ENCODE results near the gene RND1. TPM values are rescaled to one million over a fixed set of nuclear protein-coding genes. Genes with fewer than 3 reads are reported as not detected.
"Not testable (repeated sequence)": the region's sequence is repeated elsewhere in the genome, so short reads cannot be mapped to it uniquely, and the experiment has no call there.

Gene RND1
- total RNA-seq, 2 donors from 2014 or later: 0.41 to 1.6 TPM

DNA sequence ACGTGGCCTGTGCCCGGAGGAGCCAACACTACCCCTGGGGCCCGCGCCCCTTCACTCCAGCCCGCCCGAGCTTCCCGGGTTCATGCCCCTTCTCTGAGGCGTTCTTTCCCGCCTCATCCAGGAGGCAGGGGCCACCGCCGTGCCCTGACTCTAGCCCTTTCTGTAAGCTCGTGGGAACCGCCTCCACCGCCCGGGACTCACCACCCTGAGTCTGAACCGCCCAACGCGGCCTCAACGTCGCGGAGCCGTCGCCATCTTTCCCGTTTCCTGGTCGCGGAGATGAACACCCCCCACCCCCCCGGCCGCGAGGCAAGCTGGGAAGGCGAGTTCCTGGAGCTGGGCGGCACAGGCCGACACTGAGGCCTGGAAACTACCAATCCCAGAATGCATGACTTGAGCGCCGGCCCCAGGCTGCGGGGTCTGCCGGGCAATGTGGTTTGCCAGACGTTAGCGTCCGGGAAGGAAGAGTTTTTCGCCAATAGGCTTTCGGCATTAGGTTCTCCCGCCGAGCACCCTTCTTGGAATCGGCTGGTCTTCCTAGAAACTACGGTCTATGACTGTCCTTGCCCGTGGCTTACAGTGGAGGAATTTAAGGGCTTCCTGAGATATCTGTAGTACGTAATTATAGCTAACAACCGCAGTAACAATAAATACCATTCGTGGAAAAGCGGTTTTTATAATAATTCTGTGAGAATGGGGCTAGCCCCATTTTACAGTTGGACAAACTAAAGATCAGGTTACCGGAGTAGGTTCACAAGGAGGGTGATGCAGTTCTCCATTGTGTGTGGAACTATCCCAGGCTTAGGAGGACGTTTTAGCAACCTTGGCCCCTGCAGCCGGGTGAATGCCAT is 13.6 kb downstream of the RND1 start, which contains the start of gene DDX23:
DDX23 (minus strand) TSS at position 281 of the 851 bp plus-strand sequence. CDS start 6,381 bp downstream, outside the sequence.
- intact Hi-C loops (cut with DNase I): loop anchor here (5.0 to 10.0 kb wide), 2 partner anchors 83 to 145 kb away; partner anchors contain the start of gene DDN

DNA sequence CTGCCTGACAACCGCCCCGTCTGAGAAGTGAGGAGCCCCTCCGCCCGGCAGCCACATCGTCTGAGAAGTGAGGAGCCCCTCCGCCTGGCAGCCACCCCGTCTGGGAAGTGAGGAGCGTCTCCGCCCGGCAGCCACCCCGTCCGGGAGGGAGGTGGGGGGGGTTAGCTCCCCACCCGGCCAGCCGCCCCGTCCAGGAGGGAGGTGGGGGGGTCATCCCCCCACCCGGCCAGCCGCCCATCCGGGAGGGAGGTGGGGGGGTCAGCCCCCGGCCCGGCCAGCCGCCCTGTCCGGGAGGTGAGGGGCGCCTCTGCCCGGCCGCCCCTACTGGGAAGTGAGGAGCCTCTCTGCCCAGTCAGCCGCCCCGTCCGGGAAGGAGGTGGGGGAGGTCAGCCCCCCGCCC is 23.6 kb downstream of the RND1 start:
- intact Hi-C loops (cut with DNase I); H3K9me3 ChIP-seq; H3K4me1 ChIP-seq (replicated peaks); H3K27me3 ChIP-seq (replicated peaks; ENCODE audit: insufficient read depth); H3K4me3 ChIP-seq; H3K27ac ChIP-seq; DNase-seq (ENCODE audit: low spot score): not testable (repeated sequence)
- H3K36me3 ChIP-seq: peaks cover 21 to 44% of the 10 kb centered on the region in 2 donors
- WGBS: no CpG with 5 or more reads among the region's 29 CpGs

More for the DNA sequence above, 13.6 kb downstream of the RND1 start, which contains the start of gene DDX23:
- H3K4me3 ChIP-seq: peak within 1 kb of the TSS; percentile 73 to 92
- TF ChIP-seq, protein P1, sequence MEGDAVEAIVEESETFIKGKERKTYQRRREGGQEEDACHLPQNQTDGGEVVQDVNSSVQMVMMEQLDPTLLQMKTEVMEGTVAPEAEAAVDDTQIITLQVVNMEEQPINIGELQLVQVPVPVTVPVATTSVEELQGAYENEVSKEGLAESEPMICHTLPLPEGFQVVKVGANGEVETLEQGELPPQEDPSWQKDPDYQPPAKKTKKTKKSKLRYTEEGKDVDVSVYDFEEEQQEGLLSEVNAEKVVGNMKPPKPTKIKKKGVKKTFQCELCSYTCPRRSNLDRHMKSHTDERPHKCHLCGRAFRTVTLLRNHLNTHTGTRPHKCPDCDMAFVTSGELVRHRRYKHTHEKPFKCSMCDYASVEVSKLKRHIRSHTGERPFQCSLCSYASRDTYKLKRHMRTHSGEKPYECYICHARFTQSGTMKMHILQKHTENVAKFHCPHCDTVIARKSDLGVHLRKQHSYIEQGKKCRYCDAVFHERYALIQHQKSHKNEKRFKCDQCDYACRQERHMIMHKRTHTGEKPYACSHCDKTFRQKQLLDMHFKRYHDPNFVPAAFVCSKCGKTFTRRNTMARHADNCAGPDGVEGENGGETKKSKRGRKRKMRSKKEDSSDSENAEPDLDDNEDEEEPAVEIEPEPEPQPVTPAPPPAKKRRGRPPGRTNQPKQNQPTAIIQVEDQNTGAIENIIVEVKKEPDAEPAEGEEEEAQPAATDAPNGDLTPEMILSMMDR (IDR thresholded peaks at IDR 0.05): peak in 2 of 4 experiments; percentile 21 to 30
- TF ChIP-seq POLR2AphosphoS5 (IDR thresholded peaks at IDR 0.05) (peak; percentile 91), POLR2A (IDR thresholded peaks at IDR 0.05) (peak; percentile 39)
- peaks cover 3% of the 10 kb centered on the region for H3K4me1 ChIP-seq (replicated peaks)
- H3K27me3 ChIP-seq (replicated peaks; ENCODE audit: insufficient read depth): no peaks in the 10 kb centered on the region
- DNase-seq (ENCODE audit: low spot score): peak; percentile 93
- WGBS: under 1% methylated on average over 53 of the region's 53 CpGs
- H3K9me3 ChIP-seq: no peaks in the 10 kb centered on the region
- no peaks in the 10 kb centered on the region for H3K36me3 ChIP-seq
- peak within 1 kb of the TSS; percentile 64 to 74 for H3K27ac ChIP-seq

DNA sequence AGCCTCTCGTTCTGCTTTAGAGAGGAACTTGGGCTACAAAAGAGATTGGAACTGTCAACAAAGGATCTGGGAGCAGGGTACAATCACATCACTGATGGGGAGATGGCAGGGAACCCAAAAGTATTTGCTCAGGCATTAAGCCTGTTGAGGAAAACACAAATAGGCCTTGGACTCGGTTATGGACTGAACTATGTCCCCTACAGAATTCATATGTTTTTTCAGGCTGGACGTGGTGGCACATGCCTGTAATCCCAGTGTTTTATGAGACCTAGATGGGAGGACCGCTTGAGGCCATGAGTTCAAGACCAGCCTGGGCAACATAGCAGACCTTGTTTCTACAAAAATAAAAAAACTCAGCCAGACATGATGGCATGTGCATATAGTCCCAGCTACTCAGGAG is 27.6 kb downstream of the RND1 start:
- intact Hi-C loops (cut with DNase I): no loop called here
- TF ChIP-seq POLR2AphosphoS5 (IDR thresholded peaks at IDR 0.05): no peak
- TF ChIP-seq, protein P1 (IDR thresholded peaks at IDR 0.05): no peak
- TF ChIP-seq POLR2A (IDR thresholded peaks at IDR 0.05): no peak
- H3K27ac ChIP-seq: no peak overlapping the region
- DNase-seq (ENCODE audit: low spot score): no peak
- 79% methylated on average over 4 of the region's 4 CpGs for WGBS
- no peaks in the 10 kb centered on the region for H3K9me3 ChIP-seq
- no peaks in the 10 kb centered on the region for H3K27me3 ChIP-seq (replicated peaks; ENCODE audit: insufficient read depth)
- no peaks in the 10 kb centered on the region for H3K4me1 ChIP-seq (replicated peaks)
- H3K36me3 ChIP-seq: peaks cover 33 to 52% of the 10 kb centered on the region in 2 donors
- H3K4me3 ChIP-seq: no peak overlapping the region

DNA sequence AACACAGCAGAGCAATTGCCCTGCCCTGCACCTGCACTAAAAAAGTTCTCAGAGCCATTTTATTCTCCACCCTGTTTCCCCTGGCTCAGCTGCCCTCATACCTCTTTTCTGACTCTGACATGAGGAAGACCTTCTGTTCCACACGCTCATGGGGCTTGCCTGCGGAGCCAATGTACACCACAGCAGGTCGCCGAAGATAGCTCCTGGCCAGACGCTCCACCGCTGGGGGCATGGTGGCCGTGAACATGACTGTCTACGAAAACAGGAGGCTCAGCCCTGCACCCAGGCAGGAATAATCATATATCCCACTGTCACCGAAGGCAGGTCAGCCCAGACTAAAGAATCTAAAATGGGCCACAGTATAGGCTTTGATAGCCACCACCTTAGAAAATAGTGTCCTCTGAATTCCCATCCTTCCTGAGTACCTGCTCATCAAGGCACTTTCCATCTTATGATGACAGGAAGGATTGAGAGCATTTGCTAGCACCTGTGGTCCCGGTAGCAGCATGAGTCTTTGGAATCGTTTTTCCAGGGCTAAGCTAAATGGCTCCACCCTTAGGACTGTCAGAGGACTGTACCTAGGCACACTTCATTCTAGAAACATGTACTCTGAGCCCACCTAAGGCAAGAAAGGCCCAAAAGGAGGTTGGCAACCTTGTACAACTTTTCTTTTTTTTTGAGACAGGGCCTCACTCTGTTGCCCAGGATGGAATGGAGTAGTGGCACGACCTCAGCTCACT is 33.2 kb downstream of the RND1 start:
- DNase-seq (ENCODE audit: low spot score): no peak
- no peaks in the 10 kb centered on the region for H3K4me1 ChIP-seq (replicated peaks)
- no peak overlapping the region for H3K4me3 ChIP-seq
- TF ChIP-seq POLR2A (IDR thresholded peaks at IDR 0.05): no peak
- TF ChIP-seq, protein P1 (IDR thresholded peaks at IDR 0.05): no peak
- TF ChIP-seq POLR2AphosphoS5 (IDR thresholded peaks at IDR 0.05): no peak
- H3K27me3 ChIP-seq (replicated peaks; ENCODE audit: insufficient read depth): no peaks in the 10 kb centered on the region
- 85% methylated on average over 12 of the region's 12 CpGs for WGBS
- peaks cover 38 to 63% of the 10 kb centered on the region in 2 donors for H3K36me3 ChIP-seq
- no peaks in the 10 kb centered on the region for H3K9me3 ChIP-seq
- intact Hi-C loops (cut with DNase I): no loop called here
- H3K27ac ChIP-seq: no peak overlapping the region

DNA sequence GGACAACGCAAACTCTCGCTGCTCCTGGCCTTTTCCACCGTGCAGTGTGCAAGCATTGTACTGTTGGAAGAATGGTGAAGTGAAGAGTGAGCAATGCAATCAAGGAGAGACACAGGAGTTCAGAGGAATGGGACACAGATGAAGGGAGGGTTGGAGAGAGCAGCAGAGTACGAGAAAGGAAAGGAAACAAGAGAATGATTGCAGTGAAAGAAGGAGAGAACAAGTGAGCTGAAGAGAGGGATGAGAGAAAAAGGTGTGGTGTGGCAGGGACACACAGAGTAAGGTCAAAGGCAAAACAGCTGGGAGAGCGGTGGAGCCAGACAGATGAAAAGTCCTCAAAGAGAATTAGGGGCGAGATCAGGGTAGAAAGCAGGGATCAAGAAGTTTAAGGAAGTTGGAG is 34.4 kb downstream of the RND1 start:
- H3K27ac ChIP-seq: no peak overlapping the region
- WGBS: 88% methylated on average over 6 of the region's 6 CpGs
- peaks cover 27 to 51% of the 10 kb centered on the region in 2 donors for H3K36me3 ChIP-seq
- intact Hi-C loops (cut with DNase I): no loop called here
- DNase-seq (ENCODE audit: low spot score): no peak
- no peaks in the 10 kb centered on the region for H3K9me3 ChIP-seq
- no peak overlapping the region for H3K4me3 ChIP-seq
- TF ChIP-seq POLR2AphosphoS5 (IDR thresholded peaks at IDR 0.05) (no peak), POLR2A (IDR thresholded peaks at IDR 0.05) (no peak)
- TF ChIP-seq, protein P1 (IDR thresholded peaks at IDR 0.05): no peak
- H3K4me1 ChIP-seq (replicated peaks): no peaks in the 10 kb centered on the region
- no peaks in the 10 kb centered on the region for H3K27me3 ChIP-seq (replicated peaks; ENCODE audit: insufficient read depth)
